Nephron (organoid): ENCODE results near the gene RAB14.

Source experiments
- H3K27ac Mint-ChIP-seq, 3 experiments: 2 replicates each; pipeline ENCODE4 v1.8.0; 2020; ENCODE audit warnings: mixed read lengths in 3 of 3, mild to moderate bottlenecking in 2 of 3, moderate library complexity in 1 of 3
- H3K27me3 Mint-ChIP-seq: 2 replicates; pipeline ENCODE4 v1.8.0; 2021; ENCODE audit warnings: low read depth, mild to moderate bottlenecking, moderate library complexity, mixed read lengths
- H3K36me3 Mint-ChIP-seq: 2 replicates; pipeline ENCODE4 v1.8.0; 2020; ENCODE audit warnings: low read depth, mixed read lengths
- H3K4me1 Mint-ChIP-seq: 2 replicates; pipeline ENCODE4 v1.8.0; 2020; ENCODE audit warnings: mixed read lengths
- H3K4me3 Mint-ChIP-seq, 3 experiments: 2 replicates each; pipeline ENCODE4 v1.8.0; 2020; ENCODE audit warnings: mild to moderate bottlenecking in 3 of 3, mixed read lengths in 3 of 3, moderate library complexity in 2 of 3
- H3K9me3 Mint-ChIP-seq: 2 replicates; pipeline ENCODE4 v1.8.0; 2020; ENCODE audit warnings: mixed read lengths
- TF ChIP-seq, protein P1 (sequence below), 3 experiments: fragments of 200-600 bp; sonication (generic); IDR thresholded peaks; one replicate each; pipeline ENCODE4 v1.5.0; 2021; ENCODE audit warnings: antibody characterized with exemption in 3 of 3; ENCODE audit not compliant: unreplicated experiment in 3 of 3

RAB14 gene

DNA sequence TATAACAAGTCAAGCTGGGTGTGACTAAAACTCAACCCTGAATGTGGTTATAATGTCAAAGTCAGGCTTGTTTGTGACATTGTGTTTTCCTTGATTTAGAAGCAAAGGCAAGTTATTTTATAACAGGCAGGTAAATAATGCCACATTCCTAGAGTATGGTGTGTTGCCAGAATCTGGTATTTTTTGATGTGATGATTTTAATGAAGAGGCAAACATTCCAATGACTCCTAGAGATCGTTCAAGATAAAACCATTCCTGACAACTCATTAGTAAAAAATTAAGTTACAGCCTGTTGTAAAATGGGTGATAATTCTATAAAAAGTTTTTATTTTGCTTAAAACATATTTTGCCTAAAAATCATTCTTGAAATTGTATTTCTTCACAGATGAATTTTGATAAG is 60.0 kb downstream of the RAB14 start:
- Mint-ChIP-seq H3K27me3 (no peaks in the 10 kb centered on the region), H3K4me3 (no peak overlapping the region), H3K4me1 (no peaks in the 10 kb centered on the region), H3K36me3 (peaks cover 70% of the 10 kb centered on the region), H3K27ac (no peak overlapping the region), H3K9me3 (no peaks in the 10 kb centered on the region)
- TF ChIP-seq, protein P1, sequence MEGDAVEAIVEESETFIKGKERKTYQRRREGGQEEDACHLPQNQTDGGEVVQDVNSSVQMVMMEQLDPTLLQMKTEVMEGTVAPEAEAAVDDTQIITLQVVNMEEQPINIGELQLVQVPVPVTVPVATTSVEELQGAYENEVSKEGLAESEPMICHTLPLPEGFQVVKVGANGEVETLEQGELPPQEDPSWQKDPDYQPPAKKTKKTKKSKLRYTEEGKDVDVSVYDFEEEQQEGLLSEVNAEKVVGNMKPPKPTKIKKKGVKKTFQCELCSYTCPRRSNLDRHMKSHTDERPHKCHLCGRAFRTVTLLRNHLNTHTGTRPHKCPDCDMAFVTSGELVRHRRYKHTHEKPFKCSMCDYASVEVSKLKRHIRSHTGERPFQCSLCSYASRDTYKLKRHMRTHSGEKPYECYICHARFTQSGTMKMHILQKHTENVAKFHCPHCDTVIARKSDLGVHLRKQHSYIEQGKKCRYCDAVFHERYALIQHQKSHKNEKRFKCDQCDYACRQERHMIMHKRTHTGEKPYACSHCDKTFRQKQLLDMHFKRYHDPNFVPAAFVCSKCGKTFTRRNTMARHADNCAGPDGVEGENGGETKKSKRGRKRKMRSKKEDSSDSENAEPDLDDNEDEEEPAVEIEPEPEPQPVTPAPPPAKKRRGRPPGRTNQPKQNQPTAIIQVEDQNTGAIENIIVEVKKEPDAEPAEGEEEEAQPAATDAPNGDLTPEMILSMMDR (IDR thresholded peaks at IDR 0.05; ENCODE audit: unreplicated experiment in 3 of 3): no peak

DNA sequence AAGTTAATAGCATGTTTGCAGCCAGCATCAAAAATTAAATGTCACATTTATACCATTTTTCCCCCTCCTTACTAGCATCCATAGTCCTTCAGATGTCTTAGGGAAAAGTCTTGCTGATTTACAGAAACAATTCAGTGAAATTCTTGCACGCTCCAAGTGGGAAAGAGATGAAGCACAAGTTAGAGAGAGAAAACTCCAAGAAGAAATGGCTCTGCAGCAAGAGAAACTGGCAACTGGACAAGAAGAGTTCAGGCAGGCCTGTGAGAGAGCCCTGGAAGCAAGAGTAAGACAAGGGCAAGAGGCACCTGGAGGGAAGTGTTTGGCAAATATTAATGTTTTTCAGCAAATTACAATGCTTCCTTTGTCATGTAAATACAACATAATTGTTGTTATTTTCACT is 60.4 kb downstream of the RAB14 start:
- Mint-ChIP-seq H3K27me3 (no peaks in the 10 kb centered on the region), H3K4me3 (no peak overlapping the region), H3K36me3 (peaks cover 68% of the 10 kb centered on the region), H3K27ac (no peak overlapping the region), H3K9me3 (no peaks in the 10 kb centered on the region), H3K4me1 (no peaks in the 10 kb centered on the region)
- TF ChIP-seq, protein P1 (IDR thresholded peaks at IDR 0.05; ENCODE audit: unreplicated experiment in 3 of 3): no peak

DNA sequence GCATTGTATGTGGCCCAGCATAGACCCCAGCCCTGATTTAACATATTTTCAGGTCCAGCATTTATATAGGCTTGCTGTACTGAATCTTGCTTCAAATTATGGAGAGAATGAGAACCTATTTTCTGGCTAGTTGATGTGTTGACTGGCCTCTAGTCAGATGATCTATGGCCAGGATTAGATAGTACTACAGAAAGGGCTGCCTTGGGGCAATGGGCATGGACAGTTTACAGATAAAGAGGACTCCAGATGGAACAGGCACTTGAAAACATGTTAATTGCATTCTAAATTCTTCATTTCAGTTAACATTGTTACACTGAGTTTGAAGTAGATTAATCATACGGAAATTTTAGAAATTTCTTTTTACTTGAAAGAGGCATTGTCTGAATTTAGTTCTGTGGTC is 61.5 kb downstream of the RAB14 start:
- TF ChIP-seq, protein P1 (IDR thresholded peaks at IDR 0.05; ENCODE audit: unreplicated experiment in 3 of 3): no peak
- H3K4me3 Mint-ChIP-seq: no peak overlapping the region

DNA sequence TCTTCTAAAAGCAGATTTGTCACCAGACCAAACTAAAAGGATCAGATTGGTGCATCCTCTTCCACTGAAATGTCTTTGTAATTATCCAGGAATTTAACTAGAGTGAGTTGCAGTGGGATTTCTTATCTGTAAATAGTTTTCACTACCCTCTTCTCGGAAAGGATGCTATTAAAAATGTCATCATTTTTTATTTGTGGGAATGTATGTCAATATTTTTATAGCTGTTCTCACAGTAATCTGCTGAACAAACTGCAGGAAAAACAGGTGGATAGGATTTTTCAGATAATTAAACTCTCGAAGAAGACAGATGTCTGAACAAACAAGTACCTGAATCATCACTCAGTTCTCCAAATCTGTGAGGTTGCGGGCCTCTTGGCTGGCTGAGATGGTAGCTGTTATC is 62.7 kb downstream of the RAB14 start:
- no peak overlapping the region for H3K27ac Mint-ChIP-seq
- H3K4me1 Mint-ChIP-seq: no peaks in the 10 kb centered on the region
- peaks cover 56% of the 10 kb centered on the region for H3K36me3 Mint-ChIP-seq
- no peaks in the 10 kb centered on the region for H3K9me3 Mint-ChIP-seq
- H3K27me3 Mint-ChIP-seq: no peaks in the 10 kb centered on the region
- TF ChIP-seq, protein P1 (IDR thresholded peaks at IDR 0.05; ENCODE audit: unreplicated experiment in 3 of 3): no peak
- no peak overlapping the region for H3K4me3 Mint-ChIP-seq

More for the DNA sequence above, 61.5 kb downstream of the RAB14 start:
- no peaks in the 10 kb centered on the region for H3K4me1 Mint-ChIP-seq
- no peaks in the 10 kb centered on the region for H3K9me3 Mint-ChIP-seq
- no peaks in the 10 kb centered on the region for H3K27me3 Mint-ChIP-seq
- peaks cover 62% of the 10 kb centered on the region for H3K36me3 Mint-ChIP-seq
- H3K27ac Mint-ChIP-seq: no peak overlapping the region

DNA sequence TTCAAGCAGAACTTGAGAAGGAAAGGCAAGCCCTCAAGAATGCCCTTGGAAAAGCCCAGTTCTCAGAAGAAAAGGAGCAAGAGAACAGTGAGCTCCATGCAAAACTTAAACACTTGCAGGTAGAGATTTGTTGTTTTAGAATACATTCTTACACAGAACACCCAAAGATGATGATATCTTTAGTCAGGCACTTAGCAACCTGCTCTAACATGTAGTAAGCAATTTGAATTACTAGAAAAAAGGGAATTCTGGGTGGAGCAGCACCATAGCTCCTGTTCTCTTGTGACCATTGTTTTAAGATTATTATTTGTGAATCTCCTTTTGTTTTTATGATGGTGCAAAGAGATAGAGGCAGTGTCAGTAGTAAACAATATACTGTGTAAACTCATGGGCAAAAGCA is 63.1 kb downstream of the RAB14 start:
- TF ChIP-seq, protein P1 (IDR thresholded peaks at IDR 0.05; ENCODE audit: unreplicated experiment in 3 of 3): no peak
- Mint-ChIP-seq H3K9me3 (no peaks in the 10 kb centered on the region), H3K27me3 (no peaks in the 10 kb centered on the region), H3K4me1 (no peaks in the 10 kb centered on the region), H3K36me3 (peaks cover 55% of the 10 kb centered on the region), H3K4me3 (no peak overlapping the region), H3K27ac (no peak overlapping the region)

DNA sequence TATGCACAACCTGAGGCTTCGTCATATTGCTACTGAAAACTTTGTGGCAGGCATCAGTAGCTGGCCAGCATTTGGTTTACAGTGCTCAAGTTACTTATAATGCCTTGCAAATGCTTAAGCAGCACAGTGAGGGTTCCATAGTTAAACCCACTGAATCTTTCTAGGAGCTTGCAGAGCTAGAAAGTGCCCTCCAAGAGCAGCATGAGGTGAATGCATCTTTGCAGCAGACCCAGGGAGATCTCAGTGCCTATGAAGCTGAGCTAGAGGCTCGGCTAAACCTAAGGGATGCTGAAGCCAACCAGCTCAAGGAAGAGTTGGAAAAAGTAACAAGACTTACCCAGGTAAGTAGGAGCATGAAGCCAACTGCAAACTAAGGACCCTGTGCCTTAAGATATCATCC is 66.0 kb downstream of the RAB14 start:
- H3K4me3 Mint-ChIP-seq: no peak overlapping the region
- H3K36me3 Mint-ChIP-seq: peaks cover 49% of the 10 kb centered on the region
- TF ChIP-seq, protein P1 (IDR thresholded peaks at IDR 0.05; ENCODE audit: unreplicated experiment in 3 of 3): no peak
- H3K27ac Mint-ChIP-seq: no peak overlapping the region
- no peaks in the 10 kb centered on the region for H3K4me1 Mint-ChIP-seq
- H3K9me3 Mint-ChIP-seq: peaks cover 4% of the 10 kb centered on the region
- H3K27me3 Mint-ChIP-seq: no peaks in the 10 kb centered on the region
